GM18520 (cell line): ENCODE measurements around the gene ATAD2B.
A peak's percentile ranks its signal among the peaks of the same experiment; 100 is the strongest.
"Not testable (repeated sequence)": the region's sequence is repeated elsewhere in the genome, so short reads cannot be mapped to it uniquely, and the experiment has no call there.

Source experiments
- ATAC-seq: cut with Tn5 transposase; IDR thresholded peaks from one replicate; pipeline ENCODE4 v1.9.1; 2021; ENCODE audit not compliant: unreplicated experiment

Gene ATAD2B

GRCh38 chr2:23794234-23794633, 132.7 kb downstream of the ATAD2B start:
- no peak for ATAC-seq

- no peak for ATAC-seq
Observed at GRCh38 chr2:23793476-23793875, 133.4 kb downstream of the ATAD2B start.

GRCh38 chr2:23791030-23791429, 135.9 kb downstream of the ATAD2B start:
- ATAC-seq, result no peak

GRCh38 chr2:23789012-23789411, 137.9 kb downstream of the ATAD2B start:
- no peak for ATAC-seq

- peak; percentile 66 for ATAC-seq
Observed at GRCh38 chr2:23788100-23788499, 138.8 kb downstream of the ATAD2B start.

- no peak for ATAC-seq
Observed at GRCh38 chr2:23784971-23785370, 142.0 kb downstream of the ATAD2B start.

- no peak for ATAC-seq
Observed at GRCh38 chr2:23782646-23783045, 144.3 kb downstream of the ATAD2B start.

- no peak for ATAC-seq
Observed at GRCh38 chr2:23782126-23782525, 144.8 kb downstream of the ATAD2B start.

GRCh38 chr2:23780465-23780864, 146.5 kb downstream of the ATAD2B start:
- not testable (repeated sequence) for ATAC-seq

- ATAC-seq, result no peak
Observed at GRCh38 chr2:23777826-23778225, 149.1 kb downstream of the ATAD2B start.

GRCh38 chr2:23776021-23776420, 150.9 kb downstream of the ATAD2B start:
- ATAC-seq, result no peak

- ATAC-seq, result no peak
Observed at GRCh38 chr2:23772684-23773083, 154.2 kb downstream of the ATAD2B start.

GRCh38 chr2:23772056-23772455, 154.9 kb downstream of the ATAD2B start:
- no peak for ATAC-seq

GRCh38 chr2:23769364-23769763, 157.6 kb downstream of the ATAD2B start:
- no peak for ATAC-seq

- ATAC-seq, result no peak
Observed at GRCh38 chr2:23767876-23768621, 158.9 kb downstream of the ATAD2B start.

- ATAC-seq, result no peak
Observed at GRCh38 chr2:23762141-23762540, 164.8 kb downstream of the ATAD2B start.

GRCh38 chr2:23761638-23762037, 165.3 kb downstream of the ATAD2B start:
- no peak for ATAC-seq

GRCh38 chr2:23760736-23761135, 166.2 kb downstream of the ATAD2B start:
- ATAC-seq, result no peak

GRCh38 chr2:23757686-23758433, 169.1 kb downstream of the ATAD2B start:
- no peak for ATAC-seq

GRCh38 chr2:23756593-23757292, 170.2 kb downstream of the ATAD2B start:
- ATAC-seq, result no peak

GRCh38 chr2:23754970-23755369, 172.0 kb downstream of the ATAD2B start:
- no peak for ATAC-seq
